HEK293 (cell line): ENCODE results near the gene LCN6.

ENCODE experiments used
- CTCF ChIA-PET: fragments of 350-600 bp; formaldehyde crosslinking; extraction: SDS; loops from one replicate; lab custom pipeline; 2021; ENCODE audit warnings: antibody characterized with exemption; lab: Yijun Ruan, JAX
- POLR2A ChIA-PET: fragments of 300-600 bp; formaldehyde crosslinking; extraction: SDS; loops from one replicate; lab custom pipeline; 2020; ENCODE audit warnings: antibody characterized with exemption, inconsistent platforms; lab: Yijun Ruan, JAX
- H3K27ac ChIP-seq: fragments of 200-500 bp; sonication (Bioruptor generic); 2 replicates; pipeline ENCODE4 v1.5.1; 2014; ENCODE audit warnings: low read depth, low read length, control low read depth, inconsistent platforms; ENCODE audit errors: extremely low read depth
- H3K36me3 ChIP-seq, 2 experiments: fragments of 200-500 bp in 1 of 2; sonication (Bioruptor generic) in 1 of 2; 1 replicate in 1 of 2; 2 replicates in 1 of 2; pipeline ENCODE4 v1.5.1; 2014 to 2017; ENCODE audit warnings: inconsistent platforms in 2 of 2, low read length in 2 of 2; ENCODE audit not compliant: control insufficient read depth in 2 of 2, insufficient read depth in 1 of 2
- H3K4me1 ChIP-seq: fragments of 200-500 bp; sonication (Bioruptor generic); 2 replicates; pipeline ENCODE4 v1.5.1; 2014; ENCODE audit warnings: mild to moderate bottlenecking, low read length, inconsistent platforms; ENCODE audit not compliant: control insufficient read depth, insufficient read depth
- H3K4me3 ChIP-seq: 2 replicates; pipeline ENCODE4 v1.5.1; 2011; ENCODE audit warnings: low read depth, mild to moderate bottlenecking, control low read depth, low read length, moderate library complexity
- H3K9me3 ChIP-seq: fragments of 200-500 bp; sonication (Bioruptor generic); 2 replicates; pipeline ENCODE4 v1.5.1; 2014; ENCODE audit warnings: low read depth, low read length, inconsistent platforms; ENCODE audit not compliant: control insufficient read depth, insufficient read depth
- AEBP2 ChIP-seq: fragments of 450-650 bp; formaldehyde crosslinking; IDR thresholded peaks from 2 replicates; pipeline ENCODE4 v1.5.1; 2016; ENCODE audit warnings: missing biosample characterization, missing genetic modification characterization, borderline replicate concordance
- BCL11A ChIP-seq: fragments of 450-650 bp; formaldehyde crosslinking; IDR thresholded peaks from 2 replicates; pipeline ENCODE4 v1.5.1; 2016; ENCODE audit warnings: low read depth, missing biosample characterization, missing genetic modification characterization
- KLF9 ChIP-seq: fragments of 450-650 bp; formaldehyde crosslinking; IDR thresholded peaks from 2 replicates; pipeline ENCODE4 v1.5.1; 2016; ENCODE audit warnings: missing biosample characterization, missing genetic modification characterization, low read depth
- OSR2 ChIP-seq: fragments of 450-650 bp; formaldehyde crosslinking; IDR thresholded peaks from 2 replicates; pipeline ENCODE4 v1.5.1; 2016; ENCODE audit warnings: missing biosample characterization, missing genetic modification characterization
- PATZ1 ChIP-seq: fragments of 450-650 bp; formaldehyde crosslinking; IDR thresholded peaks from 2 replicates; pipeline ENCODE4 v1.5.1; 2016; ENCODE audit warnings: missing biosample characterization, missing genetic modification characterization
- RBAK ChIP-seq: fragments of 450-650 bp; formaldehyde crosslinking; IDR thresholded peaks from 2 replicates; pipeline ENCODE4 v1.5.1; 2016; ENCODE audit warnings: missing biosample characterization, missing genetic modification characterization
- ZNF133 ChIP-seq: fragments of 450-650 bp; formaldehyde crosslinking; IDR thresholded peaks from 2 replicates; pipeline ENCODE4 v1.5.1; 2016; ENCODE audit warnings: missing biosample characterization, missing genetic modification characterization
- ZNF223 ChIP-seq: fragments of 450-650 bp; formaldehyde crosslinking; IDR thresholded peaks from 2 replicates; pipeline ENCODE4 v1.5.1; 2016; ENCODE audit warnings: missing biosample characterization, missing genetic modification characterization
- ZNF274 ChIP-seq, 2 experiments: fragments of 200-500 bp in 1 of 2; fragments of 450-650 bp in 1 of 2; sonication (Bioruptor generic) in 1 of 2; formaldehyde crosslinking in 1 of 2; IDR thresholded peaks; 2 replicates each; pipeline versions ENCODE4 v1.5.1 to v1.6.1; 2014 to 2016; ENCODE audit warnings: borderline replicate concordance in 1 of 2, inconsistent platforms in 1 of 2, low read length in 1 of 2, missing biosample characterization in 1 of 2, missing genetic modification characterization in 1 of 2
- ZNF501 ChIP-seq: fragments of 450-650 bp; formaldehyde crosslinking; IDR thresholded peaks from 2 replicates; pipeline ENCODE4 v1.5.1; 2016; ENCODE audit warnings: missing biosample characterization, missing genetic modification characterization
- ZNF548 ChIP-seq: fragments of 450-650 bp; formaldehyde crosslinking; IDR thresholded peaks from 2 replicates; pipeline ENCODE4 v1.5.1; 2016; ENCODE audit warnings: missing biosample characterization, missing genetic modification characterization
- ZNF549 ChIP-seq: fragments of 450-650 bp; IDR thresholded peaks from 2 replicates; pipeline ENCODE4 v1.5.1; 2018; ENCODE audit warnings: missing biosample characterization, missing genetic modification characterization, mild to moderate bottlenecking, inconsistent platforms, moderate library complexity
- ZNF585B ChIP-seq: fragments of 450-650 bp; formaldehyde crosslinking; IDR thresholded peaks from 2 replicates; pipeline ENCODE4 v1.5.1; 2016; ENCODE audit warnings: missing biosample characterization, missing genetic modification characterization
- ZNF623 ChIP-seq: fragments of 450-650 bp; formaldehyde crosslinking; IDR thresholded peaks from 2 replicates; pipeline ENCODE4 v1.5.1; 2016; ENCODE audit warnings: missing biosample characterization, missing genetic modification characterization
- ZNF776 ChIP-seq: fragments of 450-650 bp; formaldehyde crosslinking; IDR thresholded peaks from 2 replicates; pipeline ENCODE4 v1.5.0; 2017; ENCODE audit warnings: missing biosample characterization, missing genetic modification characterization, borderline replicate concordance
- TF ChIP-seq, protein P1 (sequence below): fragments of 450-650 bp; formaldehyde crosslinking; IDR thresholded peaks from 2 replicates; pipeline ENCODE4 v1.5.0; 2017; ENCODE audit warnings: missing biosample characterization, missing genetic modification characterization, borderline replicate concordance

The LCN6 gene

GRCh38 chr9:136746155-136746490, 2.2 kb downstream of the LCN6 start:
- CTCF ChIA-PET = interaction anchor here (0.6 kb wide), 1 partner anchor 17 kb away, joined by 4 read pairs; no protein-coding TSS in a partner anchor

DNA sequence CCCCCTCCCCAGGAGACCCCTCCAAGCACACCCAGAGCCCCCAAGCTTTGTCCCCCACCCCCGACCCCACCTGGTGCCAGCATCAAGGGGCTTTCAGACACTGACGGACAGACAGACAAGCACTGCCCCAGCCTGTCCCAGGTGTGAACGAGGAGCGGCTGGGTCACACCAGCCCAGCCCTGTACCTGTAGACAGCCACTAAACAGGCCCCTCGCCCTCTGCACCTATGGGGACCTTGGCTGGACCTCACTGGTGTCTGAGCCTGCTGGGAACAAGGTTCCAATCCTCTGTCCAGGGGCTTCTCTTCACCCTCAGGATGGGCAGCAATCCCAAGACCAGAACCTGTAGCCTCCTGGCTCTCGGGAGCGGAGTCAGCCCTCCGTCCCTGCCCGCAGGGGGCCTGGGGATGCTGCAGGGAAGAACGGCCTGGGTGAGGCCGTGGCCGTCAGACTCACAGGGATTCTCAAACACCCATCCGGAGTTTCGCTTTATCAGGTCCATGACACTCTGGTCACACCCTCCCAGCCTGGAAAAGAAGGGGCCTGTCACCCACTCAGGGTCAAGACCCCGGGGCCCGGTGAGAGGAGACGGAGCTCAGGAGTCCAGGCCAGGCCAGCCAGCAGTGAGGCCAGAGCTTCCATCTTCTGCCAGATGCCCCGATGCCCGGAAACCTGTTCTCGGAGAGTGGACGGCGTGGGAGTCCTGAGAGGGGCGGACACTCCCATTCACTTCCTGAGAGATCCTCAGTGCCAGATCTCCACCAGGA, 2.8 kb downstream of the LCN6 start:
- Histone ChIP-seq H3K4me1 (no peaks in the 10 kb centered on the region), H3K27ac (no peak overlapping the region), H3K9me3 (no peaks in the 10 kb centered on the region), H3K4me3 (no peak overlapping the region), H3K36me3 (no peaks in the 10 kb centered on the region)
- ChIA-PET CTCF (interaction anchor here (0.6 to 1.3 kb wide), 4 partner anchors 12 to 16 kb away, joined by 3 to 5 read pairs (median 4); partner anchors contain the start of gene LCN8), POLR2A (interaction anchor here (3.2 kb wide), 1 partner anchor 17 kb away, joined by 22 read pairs; no protein-coding TSS in a partner anchor)
- TF ChIP-seq OSR2 (tag by site-specific recombination) = no peak
- no peak for TF ChIP-seq ZNF274 (IDR thresholded peaks at IDR 0.05; ENCODE audit: low read length)
- TF ChIP-seq ZNF274 (tag by site-specific recombination; IDR thresholded peaks at IDR 0.05; ENCODE audit: borderline replicate concordance) = no peak
- TF ChIP-seq PATZ1 (tag by site-specific recombination) = no peak
- no peak for TF ChIP-seq RBAK (tag by site-specific recombination)

More at GRCh38 chr9:136746155-136746490, 2.2 kb downstream of the LCN6 start:
- Histone ChIP-seq H3K27ac (no peak overlapping the region), H3K4me3 (no peak overlapping the region), H3K9me3 (no peaks in the 10 kb centered on the region)
- POLR2A ChIA-PET = interaction anchor here (3.2 kb wide), 1 partner anchor 18 kb away, joined by 22 read pairs; no protein-coding TSS in a partner anchor
- TF ChIP-seq BCL11A (tag by site-specific recombination) = no peak
- TF ChIP-seq ZNF223 (tag by site-specific recombination) = no peak
- TF ChIP-seq ZNF548 (tag by site-specific recombination) = no peak
- TF ChIP-seq KLF9 (tag by site-specific recombination) = no peak
- TF ChIP-seq ZNF623 = no peak
- no peak for TF ChIP-seq ZNF133 (tag by site-specific recombination)
- TF ChIP-seq ZNF501 (tag by site-specific recombination) = no peak
- TF ChIP-seq ZNF549 (tag by site-specific recombination) = no peak
- TF ChIP-seq, protein P1, sequence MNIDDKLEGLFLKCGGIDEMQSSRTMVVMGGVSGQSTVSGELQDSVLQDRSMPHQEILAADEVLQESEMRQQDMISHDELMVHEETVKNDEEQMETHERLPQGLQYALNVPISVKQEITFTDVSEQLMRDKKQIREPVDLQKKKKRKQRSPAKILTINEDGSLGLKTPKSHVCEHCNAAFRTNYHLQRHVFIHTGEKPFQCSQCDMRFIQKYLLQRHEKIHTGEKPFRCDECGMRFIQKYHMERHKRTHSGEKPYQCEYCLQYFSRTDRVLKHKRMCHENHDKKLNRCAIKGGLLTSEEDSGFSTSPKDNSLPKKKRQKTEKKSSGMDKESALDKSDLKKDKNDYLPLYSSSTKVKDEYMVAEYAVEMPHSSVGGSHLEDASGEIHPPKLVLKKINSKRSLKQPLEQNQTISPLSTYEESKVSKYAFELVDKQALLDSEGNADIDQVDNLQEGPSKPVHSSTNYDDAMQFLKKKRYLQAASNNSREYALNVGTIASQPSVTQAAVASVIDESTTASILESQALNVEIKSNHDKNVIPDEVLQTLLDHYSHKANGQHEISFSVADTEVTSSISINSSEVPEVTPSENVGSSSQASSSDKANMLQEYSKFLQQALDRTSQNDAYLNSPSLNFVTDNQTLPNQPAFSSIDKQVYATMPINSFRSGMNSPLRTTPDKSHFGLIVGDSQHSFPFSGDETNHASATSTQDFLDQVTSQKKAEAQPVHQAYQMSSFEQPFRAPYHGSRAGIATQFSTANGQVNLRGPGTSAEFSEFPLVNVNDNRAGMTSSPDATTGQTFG = no peak
- TF ChIP-seq AEBP2 (tag by site-specific recombination) = no peak
- TF ChIP-seq ZNF776 (tag by site-specific recombination) = no peak
- TF ChIP-seq ZNF585B = no peak
- TF ChIP-seq, all 188 proteins: peak for 0
- Histone ChIP-seq H3K36me3 (no peaks in the 10 kb centered on the region), H3K4me1 (no peaks in the 10 kb centered on the region)
